ENCODE measurements around the gene FOLR1.

FOLR1 gene

GRCh38 chr11:72228844-72229231, 36.9 kb downstream of the FOLR1 start:
- TF ChIP-seq TAF1 (IDR thresholded peaks at IDR 0.05; ENCODE audit: low read depth) = no peak

GRCh38 chr11:72229336-72229924, 37.5 kb downstream of the FOLR1 start:
- TF ChIP-seq TCF12 (IDR thresholded peaks at IDR 0.05; ENCODE audit: low read depth) = no peak
- TF ChIP-seq CEBPB (IDR thresholded peaks at IDR 0.05) = no peak
- TF ChIP-seq NFIC (IDR thresholded peaks at IDR 0.05) = no peak
- no peak for TF ChIP-seq YY1 (IDR thresholded peaks at IDR 0.05; ENCODE audit: low read depth)
- no peak for TF ChIP-seq FOXM1 (IDR thresholded peaks at IDR 0.05; ENCODE audit: borderline replicate concordance, low read depth)
- TF ChIP-seq ZBTB7A (IDR thresholded peaks at IDR 0.05; ENCODE audit: low read depth) = no peak
- no peak for TF ChIP-seq EP300 (IDR thresholded peaks at IDR 0.05; ENCODE audit: borderline replicate concordance)
- no peak for TF ChIP-seq USF1 (IDR thresholded peaks at IDR 0.05)
- no peak for TF ChIP-seq RAD21 (IDR thresholded peaks at IDR 0.05; ENCODE audit: low read depth)
- TF ChIP-seq TEAD4 (IDR thresholded peaks at IDR 0.05) = no peak
- no peak for TF ChIP-seq REST (IDR thresholded peaks at IDR 0.05; ENCODE audit: low read depth)
- TF ChIP-seq MAX (IDR thresholded peaks at IDR 0.05) = no peak
- TF ChIP-seq CREB1 (IDR thresholded peaks at IDR 0.05; ENCODE audit: low read depth) = no peak
- TF ChIP-seq TAF1 (IDR thresholded peaks at IDR 0.05; ENCODE audit: low read depth) = no peak
- no peak for TF ChIP-seq EGR1 (IDR thresholded peaks at IDR 0.05)

- TF ChIP-seq NFIC (IDR thresholded peaks at IDR 0.05) = no peak
- no peak for TF ChIP-seq CEBPB (IDR thresholded peaks at IDR 0.05)
- TF ChIP-seq USF1 (IDR thresholded peaks at IDR 0.05) = no peak
- TF ChIP-seq REST (IDR thresholded peaks at IDR 0.05; ENCODE audit: low read depth) = no peak
- TF ChIP-seq CREB1 (IDR thresholded peaks at IDR 0.05; ENCODE audit: low read depth) = no peak
- no peak for TF ChIP-seq EGR1 (IDR thresholded peaks at IDR 0.05)
- no peak for TF ChIP-seq RAD21 (IDR thresholded peaks at IDR 0.05; ENCODE audit: low read depth)
- TF ChIP-seq TCF12 (IDR thresholded peaks at IDR 0.05; ENCODE audit: low read depth) = no peak
- TF ChIP-seq FOXM1 (IDR thresholded peaks at IDR 0.05; ENCODE audit: borderline replicate concordance, low read depth) = no peak
- no peak for TF ChIP-seq TAF1 (IDR thresholded peaks at IDR 0.05; ENCODE audit: low read depth)
- TF ChIP-seq MAX (IDR thresholded peaks at IDR 0.05) = no peak
- no peak for TF ChIP-seq TEAD4 (IDR thresholded peaks at IDR 0.05)
- no peak for TF ChIP-seq YY1 (IDR thresholded peaks at IDR 0.05; ENCODE audit: low read depth)
- TF ChIP-seq ZBTB7A (IDR thresholded peaks at IDR 0.05; ENCODE audit: low read depth) = no peak
- no peak for TF ChIP-seq EP300 (IDR thresholded peaks at IDR 0.05; ENCODE audit: borderline replicate concordance)
These were observed 38.2 kb downstream of the FOLR1 start for GRCh38 chr11:72229925-72230763.

GRCh38 chr11:72230764-72231365, 38.9 kb downstream of the FOLR1 start:
- no peak for TF ChIP-seq NFIC (IDR thresholded peaks at IDR 0.05)
- TF ChIP-seq CEBPB (IDR thresholded peaks at IDR 0.05) = no peak
- TF ChIP-seq TCF12 (IDR thresholded peaks at IDR 0.05; ENCODE audit: low read depth) = no peak
- no peak for TF ChIP-seq TEAD4 (IDR thresholded peaks at IDR 0.05)
- no peak for TF ChIP-seq MAX (IDR thresholded peaks at IDR 0.05)
- no peak for TF ChIP-seq REST (IDR thresholded peaks at IDR 0.05; ENCODE audit: low read depth)
- TF ChIP-seq RAD21 (IDR thresholded peaks at IDR 0.05; ENCODE audit: low read depth) = no peak
- TF ChIP-seq USF1 (IDR thresholded peaks at IDR 0.05) = no peak
- TF ChIP-seq TAF1 (IDR thresholded peaks at IDR 0.05; ENCODE audit: low read depth) = no peak
- TF ChIP-seq ZBTB7A (IDR thresholded peaks at IDR 0.05; ENCODE audit: low read depth) = no peak
- TF ChIP-seq EP300 (IDR thresholded peaks at IDR 0.05; ENCODE audit: borderline replicate concordance) = no peak
